Measurements from ENCODE around the gene CDHR5.
A peak's percentile ranks its signal among the peaks of the same experiment; 100 is the strongest.
"Not testable (repeated sequence)": the region's sequence is repeated elsewhere in the genome, so short reads cannot be mapped to it uniquely, and the experiment has no call there.

Gene CDHR5

GRCh38 chr11:624705-625635 lies at the start of gene CDHR5:
CDHR5 (minus strand) TSS chr11:624955; CDS start chr11:624902, 53 bp downstream.
- DNase-seq = no peak

GRCh38 chr11:674406-674805 lies 49.7 kb upstream of the CDHR5 start:
- no peak for DNase-seq

GRCh38 chr11:673866-674265 lies 49.1 kb upstream of the CDHR5 start:
- DNase-seq = no peak

- no peak for DNase-seq
Measured at GRCh38 chr11:665704-666281, 41.0 kb upstream of the CDHR5 start.

- DNase-seq = no peak
Measured at GRCh38 chr11:665062-665703, 40.4 kb upstream of the CDHR5 start.

GRCh38 chr11:662689-663274 lies 38.0 kb upstream of the CDHR5 start:
- peak; percentile 16 to 67 for DNase-seq

GRCh38 chr11:660681-661444 lies 36.1 kb upstream of the CDHR5 start:
- no peak for DNase-seq

- DNase-seq = no peak
Measured at GRCh38 chr11:660281-660680, 35.5 kb upstream of the CDHR5 start.

- DNase-seq = no peak
Measured at GRCh38 chr11:659532-660085, 34.9 kb upstream of the CDHR5 start.

- DNase-seq = no peak
Measured at GRCh38 chr11:657691-658126, 33.0 kb upstream of the CDHR5 start.

- DNase-seq = no peak
Measured at GRCh38 chr11:656866-657265, 32.1 kb upstream of the CDHR5 start.

- no peak for DNase-seq
Measured at GRCh38 chr11:656426-656825, 31.7 kb upstream of the CDHR5 start.

GRCh38 chr11:655036-655726 lies 30.4 kb upstream of the CDHR5 start:
- no peak for DNase-seq

- not testable (repeated sequence) for DNase-seq
Measured at GRCh38 chr11:654444-654843, 29.7 kb upstream of the CDHR5 start.

- DNase-seq = no peak
Measured at GRCh38 chr11:653837-654236, 29.1 kb upstream of the CDHR5 start.

GRCh38 chr11:653136-653535 lies 28.4 kb upstream of the CDHR5 start:
- DNase-seq = peak in 1 of 2 donors; percentile 14

- no peak for DNase-seq
Measured at GRCh38 chr11:650482-650881, 25.7 kb upstream of the CDHR5 start.

- DNase-seq = not testable (repeated sequence)
Measured at GRCh38 chr11:647672-648158, 23.0 kb upstream of the CDHR5 start.

GRCh38 chr11:646214-646613 lies 21.5 kb upstream of the CDHR5 start:
- no peak for DNase-seq

- DNase-seq = no peak
Measured at GRCh38 chr11:645536-645935, 20.8 kb upstream of the CDHR5 start.
